GM12878 (cell line): ENCODE measurements around the gene NCAPD2. TPM values are rescaled to one million over a fixed set of nuclear protein-coding genes. Genes with fewer than 3 reads are reported as not detected.
A peak's percentile ranks its signal among the peaks of the same experiment; 100 is the strongest.

ENCODE experiments used
- ATF3 ChIP-seq: IDR thresholded peaks from 2 replicates; pipeline ENCODE4 v1.6.1; 2011; ENCODE audit warnings: low read depth, mild to moderate bottlenecking, low read length, moderate library complexity, borderline replicate concordance; ENCODE audit errors: extremely low read depth
- CBX5 ChIP-seq: sonication (generic); IDR thresholded peaks from 2 replicates; pipeline ENCODE4 v1.6.1; 2016; ENCODE audit warnings: low read depth, moderate library complexity, mild to moderate bottlenecking, inconsistent platforms
- CEBPB ChIP-seq, 2 experiments: fragments of 150-350 bp in 1 of 2; IDR thresholded peaks; 2 replicates each; pipeline ENCODE4 v1.6.1; 2012 to 2014; ENCODE audit warnings: low read depth in 2 of 2, low read length in 2 of 2, borderline replicate concordance in 1 of 2, inconsistent platforms in 1 of 2
- CTCF ChIP-seq, 3 experiments: IDR thresholded peaks in 2 of 3; conservative IDR thresholded peaks in 1 of 3; 2 replicates each; pipeline ENCODE4 v1.5.1; 2011; ENCODE audit warnings: low read depth in 3 of 3, low read length in 3 of 3, mild to moderate bottlenecking in 3 of 3, control low read depth in 2 of 3, moderate library complexity in 2 of 3, inconsistent platforms in 1 of 3, mixed read lengths in 1 of 3; ENCODE audit not compliant: control insufficient read depth in 2 of 3, insufficient read depth in 1 of 3; ENCODE audit errors: extremely low read depth in 1 of 3
- GATAD2B ChIP-seq: fragments of 450-650 bp; conservative IDR thresholded peaks from 2 replicates; pipeline ENCODE4 v1.6.1; 2017; ENCODE audit warnings: low read depth, mild to moderate bottlenecking, moderate library complexity
- HDGF ChIP-seq: fragments of 450-650 bp; IDR thresholded peaks from 2 replicates; pipeline ENCODE4 v1.6.1; 2016; ENCODE audit warnings: antibody characterized with exemption
- MAX ChIP-seq: IDR thresholded peaks from 2 replicates; pipeline ENCODE4 v1.6.1; 2012; ENCODE audit warnings: low read depth, low read length, improper control_type of control experiment
- MLLT1 ChIP-seq: fragments of 450-650 bp; IDR thresholded peaks from 2 replicates; pipeline ENCODE4 v1.6.1; 2016; ENCODE audit warnings: mild to moderate bottlenecking
- MTA2 ChIP-seq: fragments of 450-650 bp; IDR thresholded peaks from 2 replicates; pipeline ENCODE4 v1.6.1; 2016; ENCODE audit warnings: low read depth, mild to moderate bottlenecking, moderate library complexity
- MYB ChIP-seq: fragments of 150-350 bp; IDR thresholded peaks from 2 replicates; pipeline ENCODE4 v1.6.1; 2014; ENCODE audit warnings: mild to moderate bottlenecking, low read depth, low read length, borderline replicate concordance
- MYC ChIP-seq: IDR thresholded peaks from 2 replicates; pipeline ENCODE4 v1.6.1; 2011; ENCODE audit warnings: mild to moderate bottlenecking, low read length, moderate library complexity, inconsistent platforms; ENCODE audit not compliant: insufficient read depth, insufficient replicate concordance, insufficient read length, severe bottlenecking
- NBN ChIP-seq: fragments of 450-650 bp; IDR thresholded peaks from 2 replicates; pipeline ENCODE4 v1.6.1; 2016
- NFIC ChIP-seq: IDR thresholded peaks from 2 replicates; pipeline ENCODE4 v1.6.1; 2012; ENCODE audit warnings: low read depth, mild to moderate bottlenecking, inconsistent platforms, low read length, moderate library complexity
- NR2C1 ChIP-seq: fragments of 450-650 bp; IDR thresholded peaks from 2 replicates; pipeline ENCODE4 v1.6.1; 2017; ENCODE audit warnings: antibody characterized with exemption, mild to moderate bottlenecking, moderate library complexity
- PKNOX1 ChIP-seq: fragments of 450-650 bp; IDR thresholded peaks from 2 replicates; pipeline ENCODE4 v1.6.1; 2016; ENCODE audit warnings: mild to moderate bottlenecking
- SMC3 ChIP-seq: IDR thresholded peaks from 2 replicates; pipeline ENCODE4 v1.6.1; 2011; ENCODE audit warnings: low read length, improper control_type of control experiment, borderline replicate concordance
- SREBF1 ChIP-seq: IDR thresholded peaks from 2 replicates; pipeline ENCODE4 v1.6.1; 2012; ENCODE audit warnings: mild to moderate bottlenecking, low read length
- STAT3 ChIP-seq: IDR thresholded peaks from 2 replicates; pipeline ENCODE4 v1.6.1; 2011; ENCODE audit warnings: low read depth, low read length, improper control_type of control experiment
- ZBED1 ChIP-seq: IDR thresholded peaks from 2 replicates; pipeline ENCODE4 v1.6.1; 2016; ENCODE audit warnings: borderline replicate concordance
- ZNF207 ChIP-seq: fragments of 450-650 bp; IDR thresholded peaks from 2 replicates; pipeline ENCODE4 v1.6.1; 2014; ENCODE audit warnings: antibody characterized with exemption, mild to moderate bottlenecking, borderline replicate concordance
- ZNF24 ChIP-seq: fragments of 450-650 bp; IDR thresholded peaks from 2 replicates; pipeline ENCODE4 v1.6.1; 2017; ENCODE audit warnings: antibody characterized with exemption, mild to moderate bottlenecking
- ZNF274 ChIP-seq: IDR thresholded peaks from one replicate; pipeline ENCODE4 v1.8.0; 2011; ENCODE audit not compliant: insufficient read length, insufficient read depth
- ZSCAN29 ChIP-seq: fragments of 450-650 bp; IDR thresholded peaks from 2 replicates; pipeline ENCODE4 v1.6.1; 2017; ENCODE audit warnings: mild to moderate bottlenecking, moderate library complexity
- polyA plus RNA-seq, 11 experiments: library from polyadenylated mRNA; depleted of rRNA in 4 of 11; unstranded in 6 of 11; stranded (reverse) in 5 of 11; fragments of >200 nt; fragmentation: Nextera tagmentation in 4 of 11; fragmentation: Illumina TruSeq in 1 of 11; extraction: Ambion mirVana in 4 of 11; extraction: Trizol in 1 of 11; gene quantifications; 1 replicate in 1 of 11; 2 replicates in 10 of 11; pipeline versions ENCODE4 v1.2.1 to v1.2.3, GENCODE V29; 2011 to 2016; ENCODE audit warnings: inconsistent platforms in 2 of 11, missing spikeins in 2 of 11, low read depth in 1 of 11
- total RNA-seq, 4 experiments: library from RNA; depleted of rRNA in 3 of 4; stranded (reverse); fragments of >200 nt in 3 of 4; fragmentation: Illumina TruSeq in 1 of 4; extraction: Trizol in 1 of 4; gene quantifications; 2 replicates each; pipeline versions ENCODE4 v1.2.1 to v1.2.3, GENCODE V29; 2013 to 2021
- TF ChIP-seq, protein P1 (sequence below): fragments of 450-650 bp; IDR thresholded peaks from 2 replicates; pipeline ENCODE4 v1.6.1; 2014; ENCODE audit warnings: mild to moderate bottlenecking

NCAPD2 gene
- total and polyA plus RNA-seq, 10 of the 15 experiments (the other 5 are each of a cell fraction or from before 2014, with no cell fraction given) = 24.2 to 160 (median 110) TPM

GRCh38 chr12:6540181-6540877 is 46.4 kb downstream of the NCAPD2 start (continued):
- no peak for TF ChIP-seq ZBED1
- TF ChIP-seq NR2C1 = no peak
- no peak for TF ChIP-seq NFIC
- peak; percentile 60; the same call in 1 of the 2 replicates for TF ChIP-seq GATAD2B
- TF ChIP-seq ATF3 = no peak
- TF ChIP-seq ZNF274 = no peak
- TF ChIP-seq HDGF = no peak
- no peak for TF ChIP-seq CBX5
- TF ChIP-seq MYB = no peak
- no peak for TF ChIP-seq ZNF24
- TF ChIP-seq, protein P1, sequence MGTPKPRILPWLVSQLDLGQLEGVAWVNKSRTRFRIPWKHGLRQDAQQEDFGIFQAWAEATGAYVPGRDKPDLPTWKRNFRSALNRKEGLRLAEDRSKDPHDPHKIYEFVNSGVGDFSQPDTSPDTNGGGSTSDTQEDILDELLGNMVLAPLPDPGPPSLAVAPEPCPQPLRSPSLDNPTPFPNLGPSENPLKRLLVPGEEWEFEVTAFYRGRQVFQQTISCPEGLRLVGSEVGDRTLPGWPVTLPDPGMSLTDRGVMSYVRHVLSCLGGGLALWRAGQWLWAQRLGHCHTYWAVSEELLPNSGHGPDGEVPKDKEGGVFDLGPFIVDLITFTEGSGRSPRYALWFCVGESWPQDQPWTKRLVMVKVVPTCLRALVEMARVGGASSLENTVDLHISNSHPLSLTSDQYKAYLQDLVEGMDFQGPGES = no peak
- no peak for TF ChIP-seq CEBPB (IDR thresholded peaks at IDR 0.05; ENCODE audit: borderline replicate concordance in 1 of 2, low read depth in 2 of 2, low read length in 2 of 2)
- TF ChIP-seq MAX = no peak
- no peak for TF ChIP-seq ZNF207
- TF ChIP-seq SMC3 = no peak
- TF ChIP-seq SREBF1 = no peak
- no peak for TF ChIP-seq PKNOX1
- no peak for TF ChIP-seq MLLT1
- peak in 1 of 3 experiments; percentile 35; a peak in 1 of 6 replicates for TF ChIP-seq CTCF (IDR thresholded peaks at IDR 0.05 in 2 of 3, conservative IDR thresholded peaks at IDR 0.05 in 1 of 3; ENCODE audit: control insufficient read depth in 2 of 3, extremely low read depth in 1 of 3, insufficient read depth in 1 of 3, low read depth in 3 of 3, low read length in 3 of 3)
- no peak for TF ChIP-seq STAT3
- no peak for TF ChIP-seq MYC
- TF ChIP-seq ZSCAN29 = no peak
- TF ChIP-seq MTA2 = no peak
- peak; percentile 46; the same call in 1 of the 2 replicates for TF ChIP-seq NBN
